DOHH2 (cell line): Measurements from ENCODE around the gene RUNX1.

Experiments
- H3F3A ChIP-seq: fragments of 200-600 bp; sonication (generic), shearing (Covaris generic); 2 replicates; pipeline ENCODE4 v1.6.0; 2016; ENCODE audit warnings: antibody characterized with exemption, mild to moderate bottlenecking; ENCODE audit not compliant: control insufficient read depth, insufficient read depth
- H3K27ac ChIP-seq: fragments of 200-600 bp; sonication (generic); 2 replicates; pipeline ENCODE4 v1.5.1; 2014; ENCODE audit warnings: low read depth, mild to moderate bottlenecking, low read length, moderate library complexity
- H3K27me3 ChIP-seq: fragments of 200-600 bp; sonication (generic); 2 replicates; pipeline ENCODE4 v1.6.1; 2014; ENCODE audit warnings: mild to moderate bottlenecking, low read length, mixed read lengths; ENCODE audit not compliant: control insufficient read depth
- H3K36me3 ChIP-seq: fragments of 200-600 bp; sonication (generic); 2 replicates; pipeline ENCODE4 v1.6.1; 2014; ENCODE audit warnings: mild to moderate bottlenecking, low read length, moderate library complexity, mixed read lengths; ENCODE audit not compliant: control insufficient read depth
- H3K4me1 ChIP-seq: fragments of 200-600 bp; sonication (generic); 2 replicates; pipeline ENCODE4 v1.6.1; 2014; ENCODE audit warnings: mild to moderate bottlenecking, low read length, mixed read lengths; ENCODE audit not compliant: control insufficient read depth
- H3K4me2 ChIP-seq: fragments of 200-600 bp; sonication (generic); 2 replicates; pipeline ENCODE4 v1.6.0; 2014; ENCODE audit warnings: mild to moderate bottlenecking, low read length, moderate library complexity
- H3K4me3 ChIP-seq: fragments of 200-600 bp; sonication (generic); 2 replicates; pipeline ENCODE4 v1.5.1; 2014; ENCODE audit warnings: mild to moderate bottlenecking, low read length, mixed read lengths
- H3K79me2 ChIP-seq: fragments of 200-600 bp; sonication (generic); 2 replicates; pipeline ENCODE4 v1.6.1; 2014; ENCODE audit warnings: mild to moderate bottlenecking, low read length, mixed read lengths; ENCODE audit not compliant: control insufficient read depth
- H3K9me2 ChIP-seq: fragments of 200-600 bp; sonication (generic); replicated peaks from 2 replicates; pipeline ENCODE4 v1.6.1; 2014; ENCODE audit warnings: mild to moderate bottlenecking, low read length, mixed read lengths; ENCODE audit not compliant: control insufficient read depth
- H3K9me3 ChIP-seq: fragments of 200-600 bp; sonication (generic); 2 replicates; pipeline ENCODE4 v1.6.1; 2014; ENCODE audit warnings: antibody characterized with exemption, low read length, mixed read lengths; ENCODE audit not compliant: control insufficient read depth, insufficient read depth
- H4K20me1 ChIP-seq: fragments of 200-600 bp; sonication (generic); 2 replicates; pipeline ENCODE4 v1.6.0; 2014; ENCODE audit warnings: low read depth, mild to moderate bottlenecking, antibody characterized with exemption, low read length, moderate library complexity; ENCODE audit not compliant: control insufficient read depth, insufficient read depth
- EZH2phosphoT487 ChIP-seq: fragments of 200-600 bp; sonication (generic); IDR thresholded peaks from 2 replicates; pipeline ENCODE4 v1.6.1; 2017; ENCODE audit warnings: borderline replicate concordance, mild to moderate bottlenecking, antibody characterized with exemption, low read length, moderate library complexity, mixed read lengths
- TF ChIP-seq, protein P1 (sequence below): fragments of 200-600 bp; sonication (generic); IDR thresholded peaks from one replicate; pipeline ENCODE4 v1.5.1; 2014; ENCODE audit warnings: antibody characterized with exemption, mild to moderate bottlenecking, low read depth, low read length; ENCODE audit not compliant: poor library complexity, severe bottlenecking

The RUNX1 gene

DNA sequence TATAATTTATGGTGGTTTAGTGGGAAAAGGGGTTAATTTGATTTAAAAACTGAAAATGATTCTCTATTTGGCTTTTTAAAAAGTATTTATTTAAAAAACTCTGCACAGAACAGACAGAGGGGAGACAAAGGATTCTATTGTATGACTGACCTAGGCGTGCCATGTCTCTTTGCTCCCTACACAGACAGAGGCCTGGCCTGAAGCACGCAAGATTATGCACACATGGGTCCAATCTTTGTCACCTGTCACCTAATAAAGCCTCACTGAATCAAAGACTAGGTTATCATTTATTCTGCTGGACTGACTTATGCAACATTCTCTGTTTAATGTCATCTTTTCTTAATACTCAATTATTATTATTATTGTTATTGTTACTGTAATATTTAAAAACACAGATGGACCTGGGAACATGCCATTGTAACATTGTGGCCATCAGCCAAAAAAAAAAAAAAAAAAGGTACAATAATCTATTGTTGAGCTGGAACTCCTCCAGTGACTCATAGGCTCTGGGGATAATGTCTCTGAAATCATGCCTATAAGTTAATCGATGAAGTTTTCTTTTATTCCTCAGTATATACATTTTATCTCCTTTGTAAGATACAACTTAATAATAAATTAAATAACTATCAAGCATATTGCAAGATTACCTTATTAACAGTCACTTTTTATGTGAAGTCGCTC lies 112.1 kb downstream of the RUNX1 start:
- TF ChIP-seq, protein P1, sequence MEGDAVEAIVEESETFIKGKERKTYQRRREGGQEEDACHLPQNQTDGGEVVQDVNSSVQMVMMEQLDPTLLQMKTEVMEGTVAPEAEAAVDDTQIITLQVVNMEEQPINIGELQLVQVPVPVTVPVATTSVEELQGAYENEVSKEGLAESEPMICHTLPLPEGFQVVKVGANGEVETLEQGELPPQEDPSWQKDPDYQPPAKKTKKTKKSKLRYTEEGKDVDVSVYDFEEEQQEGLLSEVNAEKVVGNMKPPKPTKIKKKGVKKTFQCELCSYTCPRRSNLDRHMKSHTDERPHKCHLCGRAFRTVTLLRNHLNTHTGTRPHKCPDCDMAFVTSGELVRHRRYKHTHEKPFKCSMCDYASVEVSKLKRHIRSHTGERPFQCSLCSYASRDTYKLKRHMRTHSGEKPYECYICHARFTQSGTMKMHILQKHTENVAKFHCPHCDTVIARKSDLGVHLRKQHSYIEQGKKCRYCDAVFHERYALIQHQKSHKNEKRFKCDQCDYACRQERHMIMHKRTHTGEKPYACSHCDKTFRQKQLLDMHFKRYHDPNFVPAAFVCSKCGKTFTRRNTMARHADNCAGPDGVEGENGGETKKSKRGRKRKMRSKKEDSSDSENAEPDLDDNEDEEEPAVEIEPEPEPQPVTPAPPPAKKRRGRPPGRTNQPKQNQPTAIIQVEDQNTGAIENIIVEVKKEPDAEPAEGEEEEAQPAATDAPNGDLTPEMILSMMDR: no peak
- no peak for TF ChIP-seq EZH2phosphoT487
- H4K20me1 ChIP-seq: no peaks in the 10 kb centered on the region
- H3K4me2 ChIP-seq: no peak overlapping the region
- H3K36me3 ChIP-seq: 0 out of 2 replicates have a peak, but pooled peaks cover 3% of the 10 kb centered on the region
- H3K9me3 ChIP-seq: no peaks in the 10 kb centered on the region
- H3F3A ChIP-seq: no peaks in the 10 kb centered on the region
- H3K9me2 ChIP-seq: no peaks in the 10 kb centered on the region
- H3K4me1 ChIP-seq: no peaks in the 10 kb centered on the region
- no peaks in the 10 kb centered on the region for H3K27me3 ChIP-seq
- H3K79me2 ChIP-seq: peaks cover 83% of the 10 kb centered on the region
- H3K4me3 ChIP-seq: no peak overlapping the region
- H3K27ac ChIP-seq: no peak overlapping the region

DNA sequence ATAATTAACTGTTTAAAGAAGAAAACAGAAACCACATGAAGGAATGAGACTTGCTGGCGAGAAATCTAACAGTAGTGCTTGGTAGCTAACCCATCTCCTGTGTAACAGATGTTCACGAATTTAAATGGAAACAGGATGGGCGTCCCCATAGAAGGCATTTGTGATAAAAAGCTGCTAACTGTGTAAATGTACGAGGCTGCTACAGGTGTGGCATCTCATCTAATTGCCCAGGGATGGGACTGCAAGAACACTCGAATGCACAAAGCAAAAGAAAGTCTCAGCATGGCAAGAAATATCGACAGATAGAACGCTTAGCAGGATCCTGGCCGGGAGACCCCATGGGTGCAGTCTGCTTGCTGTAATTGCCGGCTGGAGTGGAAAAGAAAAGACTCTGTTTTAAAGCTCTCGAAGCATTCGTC lies 112.7 kb downstream of the RUNX1 start:
- Histone ChIP-seq H3K4me2 (no peak overlapping the region), H4K20me1 (no peaks in the 10 kb centered on the region), H3K27me3 (no peaks in the 10 kb centered on the region), H3K4me3 (no peak overlapping the region), H3K79me2 (peaks cover 83% of the 10 kb centered on the region), H3F3A (no peaks in the 10 kb centered on the region), H3K36me3 (0 out of 2 replicates have a peak, but pooled peaks cover 3% of the 10 kb centered on the region), H3K4me1 (no peaks in the 10 kb centered on the region), H3K9me3 (no peaks in the 10 kb centered on the region), H3K27ac (no peak overlapping the region), H3K9me2 (no peaks in the 10 kb centered on the region)
- TF ChIP-seq, protein P1: no peak
- no peak for TF ChIP-seq EZH2phosphoT487

DNA sequence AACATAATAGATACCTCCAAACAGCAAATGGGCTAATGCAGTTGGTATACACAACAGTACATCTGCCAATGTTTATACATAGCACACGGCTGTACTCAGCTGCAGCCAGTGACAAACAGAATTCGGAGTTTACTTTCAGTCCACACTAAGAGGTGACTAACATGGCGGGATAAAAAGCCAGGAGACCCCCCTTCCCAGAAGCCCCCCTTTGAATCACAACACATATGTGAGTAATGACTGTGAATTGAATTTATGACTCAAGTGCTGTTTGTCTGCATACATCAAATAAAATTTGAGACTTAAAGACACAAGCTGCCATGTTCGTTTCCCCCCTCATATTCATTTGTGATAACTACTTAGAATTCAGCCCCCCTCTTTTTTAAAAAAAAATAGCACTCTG lies 113.2 kb downstream of the RUNX1 start:
- Histone ChIP-seq H3K27me3 (no peaks in the 10 kb centered on the region), H3K27ac (no peak overlapping the region), H3K4me1 (no peaks in the 10 kb centered on the region), H3K9me2 (no peaks in the 10 kb centered on the region), H4K20me1 (no peaks in the 10 kb centered on the region), H3K9me3 (no peaks in the 10 kb centered on the region), H3K79me2 (peaks cover 80% of the 10 kb centered on the region), H3K4me2 (no peak overlapping the region), H3F3A (no peaks in the 10 kb centered on the region), H3K36me3 (0 out of 2 replicates have a peak, but pooled peaks cover 3% of the 10 kb centered on the region), H3K4me3 (no peak overlapping the region)
- no peak for TF ChIP-seq EZH2phosphoT487
- TF ChIP-seq, protein P1: no peak
